HL-60 (cell line): ENCODE data around the gene NUP210.

Experiments
- DNase-seq, 2 experiments: peaks; one replicate each; pipeline ENCODE4 v3.0.0-alpha.2; 2010 to 2020; ENCODE audit warnings: low read depth in 1 of 2, low spot score in 1 of 2
- H3K27ac ChIP-seq: fragments of 250-450 bp; sonication (Bioruptor Pico); replicated peaks from 2 replicates; pipeline ENCODE4 v1.5.1; 2020; ENCODE audit warnings: mild to moderate bottlenecking, moderate library complexity
- H3K27me3 ChIP-seq: fragments of 250-450 bp; sonication (Bioruptor Pico); 2 replicates; pipeline ENCODE4 v1.5.1; 2021; ENCODE audit warnings: mild to moderate bottlenecking, moderate library complexity; ENCODE audit not compliant: insufficient read depth, poor library complexity, severe bottlenecking
- H3K4me3 ChIP-seq: replicated peaks from 2 replicates; pipeline ENCODE4 v1.5.1; 2011; ENCODE audit warnings: mild to moderate bottlenecking, control low read depth, low read length; ENCODE audit not compliant: insufficient read depth
- GABPA ChIP-seq: IDR thresholded peaks from 2 replicates; pipeline ENCODE4 v1.6.1; 2012; ENCODE audit warnings: low read depth
- POLR2AphosphoS5 ChIP-seq: IDR thresholded peaks from 2 replicates; pipeline ENCODE4 v1.6.1; 2012; ENCODE audit warnings: low read depth
- REST ChIP-seq: IDR thresholded peaks from 2 replicates; pipeline ENCODE4 v1.6.1; 2012; ENCODE audit warnings: low read depth; ENCODE audit not compliant: insufficient replicate concordance
- SPI1 ChIP-seq: IDR thresholded peaks from 2 replicates; pipeline ENCODE4 v1.6.1; 2012; ENCODE audit warnings: low read depth, mild to moderate bottlenecking, borderline replicate concordance
- TF ChIP-seq, protein P1 (sequence below): IDR thresholded peaks from one replicate; pipeline ENCODE4 v1.5.1; 2011; ENCODE audit warnings: low read length, control low read depth, inconsistent platforms; ENCODE audit not compliant: insufficient read depth

The NUP210 gene

DNA sequence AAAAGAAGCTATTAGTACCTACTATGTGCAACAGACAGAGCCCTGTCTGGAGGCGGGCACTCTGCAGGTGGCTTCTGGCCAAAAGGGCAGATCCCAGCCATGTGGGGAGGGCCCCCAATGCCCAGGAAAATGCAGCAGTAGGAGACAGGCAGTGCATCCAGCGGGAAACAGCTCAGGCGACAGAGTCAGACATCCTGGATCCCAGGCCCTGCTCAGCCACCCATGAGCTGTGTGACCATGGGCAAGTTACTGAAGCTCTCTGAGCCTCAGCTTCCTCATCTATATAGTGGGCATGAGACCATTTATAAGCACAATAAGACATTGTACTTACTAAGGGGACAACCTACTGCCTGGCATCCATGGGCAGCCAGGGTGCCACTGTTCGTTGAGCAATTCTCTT is 25.8 kb downstream of the NUP210 start:
- H3K27me3 ChIP-seq, result no peaks in the 10 kb centered on the region
- DNase-seq, result no peak
- no peak for TF ChIP-seq REST
- TF ChIP-seq SPI1, result no peak
- TF ChIP-seq, protein P1, sequence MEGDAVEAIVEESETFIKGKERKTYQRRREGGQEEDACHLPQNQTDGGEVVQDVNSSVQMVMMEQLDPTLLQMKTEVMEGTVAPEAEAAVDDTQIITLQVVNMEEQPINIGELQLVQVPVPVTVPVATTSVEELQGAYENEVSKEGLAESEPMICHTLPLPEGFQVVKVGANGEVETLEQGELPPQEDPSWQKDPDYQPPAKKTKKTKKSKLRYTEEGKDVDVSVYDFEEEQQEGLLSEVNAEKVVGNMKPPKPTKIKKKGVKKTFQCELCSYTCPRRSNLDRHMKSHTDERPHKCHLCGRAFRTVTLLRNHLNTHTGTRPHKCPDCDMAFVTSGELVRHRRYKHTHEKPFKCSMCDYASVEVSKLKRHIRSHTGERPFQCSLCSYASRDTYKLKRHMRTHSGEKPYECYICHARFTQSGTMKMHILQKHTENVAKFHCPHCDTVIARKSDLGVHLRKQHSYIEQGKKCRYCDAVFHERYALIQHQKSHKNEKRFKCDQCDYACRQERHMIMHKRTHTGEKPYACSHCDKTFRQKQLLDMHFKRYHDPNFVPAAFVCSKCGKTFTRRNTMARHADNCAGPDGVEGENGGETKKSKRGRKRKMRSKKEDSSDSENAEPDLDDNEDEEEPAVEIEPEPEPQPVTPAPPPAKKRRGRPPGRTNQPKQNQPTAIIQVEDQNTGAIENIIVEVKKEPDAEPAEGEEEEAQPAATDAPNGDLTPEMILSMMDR, result no peak
- no peak for TF ChIP-seq POLR2AphosphoS5
- no peak for TF ChIP-seq GABPA
- no peak overlapping the region for H3K27ac ChIP-seq
- H3K4me3 ChIP-seq, result no peak overlapping the region

- DNase-seq, result no peak
- H3K4me3 ChIP-seq, result no peak overlapping the region
- H3K27ac ChIP-seq, result no peak overlapping the region
- no peaks in the 10 kb centered on the region for H3K27me3 ChIP-seq
- TF ChIP-seq GABPA (no peak), POLR2AphosphoS5 (no peak), REST (no peak), SPI1 (no peak)
- TF ChIP-seq, protein P1, result no peak
These were observed 26.4 kb downstream of the NUP210 start for GRCh38 chr3:13393427-13394360.

- TF ChIP-seq REST, result no peak
- no peak for TF ChIP-seq GABPA
- TF ChIP-seq POLR2AphosphoS5, result no peak
- TF ChIP-seq, protein P1, result no peak
- no peak for TF ChIP-seq SPI1
- DNase-seq, result no peak
- H3K27ac ChIP-seq, result no peak overlapping the region
- H3K27me3 ChIP-seq, result no peaks in the 10 kb centered on the region
- H3K4me3 ChIP-seq, result no peak overlapping the region
These were observed 28.8 kb downstream of the NUP210 start for GRCh38 chr3:13391308-13391707.
